UCSD-AML1 (cell line): ENCODE measurements around the gene KDM1A.
"Not testable (repeated sequence)": the region's sequence is repeated elsewhere in the genome, so short reads cannot be mapped to it uniquely, and the experiment has no call there.

Source experiments
- DNase-seq: peaks from one replicate; lab custom pipeline; 2025; ENCODE audit not compliant: unreplicated experiment; lab: John Stamatoyannopoulos, UW

The KDM1A gene

DNA sequence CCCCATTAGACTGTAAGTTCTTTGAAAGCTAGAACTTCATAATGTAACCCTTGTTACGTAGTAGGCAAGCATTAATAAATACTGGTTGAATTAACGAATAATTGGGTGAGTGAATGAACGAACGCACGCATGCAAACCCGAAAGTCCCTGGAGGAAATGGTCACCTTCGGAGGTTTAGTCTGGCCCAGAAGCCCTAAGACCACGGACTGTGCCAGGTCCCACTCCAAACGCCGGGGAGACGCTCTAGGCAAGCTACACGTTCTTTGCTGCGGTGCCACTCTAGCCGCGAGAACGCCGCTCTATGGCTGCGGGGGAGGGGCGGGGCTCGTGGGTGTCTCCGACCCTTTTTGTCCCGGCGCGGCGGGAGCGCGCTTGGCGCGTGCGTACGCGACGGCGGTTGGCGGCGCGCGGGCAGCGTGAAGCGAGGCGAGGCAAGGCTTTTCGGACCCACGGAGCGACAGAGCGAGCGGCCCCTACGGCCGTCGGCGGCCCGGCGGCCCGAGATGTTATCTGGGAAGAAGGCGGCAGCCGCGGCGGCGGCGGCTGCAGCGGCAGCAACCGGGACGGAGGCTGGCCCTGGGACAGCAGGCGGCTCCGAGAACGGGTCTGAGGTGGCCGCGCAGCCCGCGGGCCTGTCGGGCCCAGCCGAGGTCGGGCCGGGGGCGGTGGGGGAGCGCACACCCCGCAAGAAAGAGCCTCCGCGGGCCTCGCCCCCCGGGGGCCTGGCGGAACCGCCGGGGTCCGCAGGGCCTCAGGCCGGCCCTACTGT lies at the start of gene KDM1A:
KDM1A (plus strand) TSS at position 375 of the 769 bp plus-strand sequence; CDS start at position 504, 129 bp downstream.
- DNase-seq, result peak; percentile 99

GRCh38 chr1:22970096-22970495 lies 49.2 kb upstream of the KDM1A start:
- DNase-seq, result no peak

GRCh38 chr1:22971161-22971560 lies 48.1 kb upstream of the KDM1A start:
- DNase-seq, result no peak

- no peak for DNase-seq
Measured at GRCh38 chr1:22971611-22972405, 47.5 kb upstream of the KDM1A start.

- DNase-seq, result no peak
Measured at GRCh38 chr1:22972760-22973159, 46.5 kb upstream of the KDM1A start, which contains the start of gene LACTBL1. LACTBL1 (minus strand) TSS chr1:22972866; CDS start chr1:22972316, 550 bp downstream.

- DNase-seq, result no peak
Measured at GRCh38 chr1:22975694-22976093, 43.6 kb upstream of the KDM1A start.

DNA sequence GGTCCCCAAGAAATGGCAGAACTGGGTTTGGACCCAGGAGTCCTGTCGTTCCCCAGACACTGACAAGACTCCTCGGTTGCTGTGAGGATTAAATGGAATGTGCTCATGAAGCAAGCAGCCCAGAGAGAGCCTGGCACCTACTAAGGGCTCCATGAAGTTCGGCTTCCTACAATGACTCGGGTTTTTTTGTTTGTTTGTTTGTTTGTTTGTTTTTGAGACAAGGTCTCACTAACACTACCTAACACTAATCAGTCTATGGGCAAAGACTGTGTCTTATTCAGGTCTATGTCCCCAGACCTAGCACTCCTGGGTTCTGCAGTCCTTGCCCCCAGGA lies 43.2 kb upstream of the KDM1A start:
- no peak for DNase-seq

- DNase-seq, result peak; percentile 72
Measured at GRCh38 chr1:22976461-22977243, 42.6 kb upstream of the KDM1A start.

DNA sequence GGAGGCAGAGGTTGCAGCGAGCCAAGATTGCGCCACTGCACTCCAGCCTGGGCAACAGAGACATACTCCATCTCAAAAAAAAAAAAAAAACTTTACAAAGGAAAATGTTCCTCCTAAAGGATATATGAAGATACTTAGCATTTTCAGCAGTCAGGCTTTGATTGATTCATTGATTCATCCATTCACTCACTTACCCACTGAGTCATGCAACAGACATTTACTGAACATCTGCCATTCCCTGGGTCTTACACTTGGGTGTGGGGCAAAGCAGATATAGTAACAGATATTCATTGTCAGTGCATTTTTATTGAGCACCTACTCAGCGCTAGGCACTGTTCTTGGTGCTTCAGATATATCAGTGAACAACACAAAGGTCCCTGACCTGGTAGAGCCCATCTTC lies 41.0 kb upstream of the KDM1A start:
- no peak for DNase-seq

- not testable (repeated sequence) for DNase-seq
Measured at GRCh38 chr1:22980471-22980790, 38.8 kb upstream of the KDM1A start.

DNA sequence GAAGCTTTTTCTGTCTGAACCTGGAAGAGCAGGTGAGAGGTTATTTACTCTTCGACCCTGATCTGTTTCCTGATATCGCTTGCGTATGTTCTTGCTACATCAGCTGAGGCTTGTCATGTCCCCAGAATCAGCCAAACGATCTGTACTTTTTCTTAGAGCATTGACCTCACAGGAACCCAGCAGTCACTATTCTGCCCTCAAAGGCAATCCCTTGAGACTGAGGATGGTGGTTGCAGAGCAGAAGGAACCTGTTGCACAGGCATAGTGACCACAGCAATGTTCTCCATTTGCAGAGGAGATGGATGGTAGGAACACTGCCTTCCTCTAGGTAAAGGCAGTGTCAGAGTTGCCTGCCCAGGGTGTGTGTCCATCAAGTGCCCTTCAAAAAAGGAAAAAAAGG lies 35.3 kb upstream of the KDM1A start:
- DNase-seq, result no peak

DNA sequence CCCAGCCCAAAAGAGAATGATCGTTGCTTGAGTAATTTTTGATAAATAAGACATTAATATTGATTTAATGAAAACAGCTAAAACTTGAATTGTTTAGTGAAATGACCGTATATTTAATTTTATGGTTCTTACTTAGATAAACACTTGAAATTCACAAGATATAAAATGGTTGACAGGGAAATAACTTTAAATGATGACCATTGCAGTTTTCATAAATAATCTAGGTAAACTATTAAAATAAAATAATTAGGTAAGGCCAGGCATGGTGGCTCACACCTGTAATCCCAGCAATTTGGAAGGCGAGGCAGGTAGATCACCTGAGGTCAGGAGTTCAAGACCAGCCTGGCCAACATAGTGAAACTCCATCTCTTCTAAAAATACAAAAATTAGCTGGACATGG lies 26.9 kb upstream of the KDM1A start:
- not testable (repeated sequence) for DNase-seq

DNA sequence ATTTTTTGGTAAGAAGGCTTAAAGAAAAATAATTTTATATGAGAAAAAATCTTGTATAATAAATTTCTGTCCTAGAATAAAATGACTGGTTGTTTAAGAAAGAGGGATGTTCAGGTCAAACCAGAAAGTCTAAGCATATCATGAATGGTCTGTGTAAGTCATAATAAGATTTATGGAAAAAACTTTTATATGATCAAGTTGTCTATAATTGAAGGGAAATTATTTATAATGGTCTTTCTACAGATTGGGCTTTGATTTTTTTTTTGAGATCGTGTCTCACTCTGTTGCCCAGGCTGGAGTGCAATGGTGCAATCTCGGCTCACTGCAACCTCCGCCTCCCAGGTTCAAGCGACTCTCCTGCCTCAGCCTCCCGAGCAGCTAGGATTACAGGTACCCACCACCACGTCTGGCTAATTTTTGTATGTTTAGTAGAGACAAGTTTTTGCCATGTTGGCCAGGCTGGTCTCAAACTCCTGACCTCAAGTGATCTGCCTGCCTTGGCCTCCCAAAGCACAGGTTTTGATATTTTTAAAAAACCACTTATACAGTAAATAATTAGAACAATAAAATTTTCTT lies 26.0 kb upstream of the KDM1A start:
- DNase-seq, result not testable (repeated sequence)

DNA sequence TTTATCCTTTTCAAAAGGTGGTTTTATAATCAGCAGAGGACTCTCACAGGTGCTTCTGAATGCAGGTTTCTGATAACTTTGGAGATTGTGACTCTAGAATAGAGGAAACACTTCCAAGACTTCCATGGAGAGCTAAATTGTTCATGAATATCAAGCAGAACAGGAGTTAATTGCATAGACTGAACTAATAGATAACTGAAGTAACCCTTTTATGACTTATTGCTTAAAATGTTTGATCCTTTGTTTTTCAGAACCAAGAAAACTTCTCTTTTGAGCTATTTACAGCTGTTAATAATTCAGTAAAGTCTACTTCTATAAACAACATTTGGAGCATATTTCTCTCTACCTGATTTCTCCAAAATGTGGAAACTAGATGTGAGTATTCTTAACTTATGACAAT lies 23.5 kb upstream of the KDM1A start:
- no peak for DNase-seq

- DNase-seq, result not testable (repeated sequence)
Measured at GRCh38 chr1:22997528-22997927, 21.7 kb upstream of the KDM1A start.

- not testable (repeated sequence) for DNase-seq
Measured at GRCh38 chr1:23000133-23000532, 19.1 kb upstream of the KDM1A start.

- not testable (repeated sequence) for DNase-seq
Measured at GRCh38 chr1:23002218-23002617, 17.1 kb upstream of the KDM1A start.

DNA sequence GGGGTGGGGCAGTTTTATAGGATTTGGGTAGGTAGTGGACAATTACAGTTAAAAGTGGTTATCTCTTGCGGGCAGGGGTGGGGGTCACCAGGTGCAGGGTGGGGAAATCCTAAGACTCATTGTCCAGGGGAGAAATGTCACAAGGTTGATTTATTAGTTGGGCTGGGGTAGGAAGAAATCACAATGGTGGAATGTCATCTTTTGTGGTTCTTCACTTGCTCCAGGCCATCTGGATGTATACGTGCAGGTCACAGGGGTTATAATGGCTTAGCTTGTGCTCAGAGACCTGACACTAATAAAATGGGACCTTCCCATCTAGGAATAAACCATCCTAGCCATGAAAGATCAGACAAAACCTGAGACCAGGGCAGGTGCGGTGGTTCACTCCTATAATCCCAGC lies 15.2 kb upstream of the KDM1A start:
- DNase-seq, result no peak

GRCh38 chr1:23004769-23005168 lies 14.5 kb upstream of the KDM1A start:
- DNase-seq, result not testable (repeated sequence)

- DNase-seq, result no peak
Measured at GRCh38 chr1:23007106-23007505, 12.2 kb upstream of the KDM1A start.

GRCh38 chr1:23008901-23009300 lies 10.4 kb upstream of the KDM1A start:
- DNase-seq, result no peak
